GM19438 (cell line): ENCODE measurements around the gene CLIP2.
"Not testable (repeated sequence)": the region's sequence is repeated elsewhere in the genome, so short reads cannot be mapped to it uniquely, and the experiment has no call there.

Experiments used
- ATAC-seq: cut with Tn5 transposase; IDR thresholded peaks from one replicate; pipeline ENCODE4 v1.9.1; 2021; ENCODE audit warnings: low read depth; ENCODE audit not compliant: unreplicated experiment

The CLIP2 gene

GRCh38 chr7:74325210-74325565 lies 36.0 kb downstream of the CLIP2 start:
- ATAC-seq, result no peak

GRCh38 chr7:74329225-74329624 lies 40.0 kb downstream of the CLIP2 start:
- ATAC-seq, result no peak

- no peak for ATAC-seq
These were observed 43.4 kb downstream of the CLIP2 start for GRCh38 chr7:74332373-74333176.

- ATAC-seq, result no peak
These were observed 44.8 kb downstream of the CLIP2 start for GRCh38 chr7:74334030-74334429.

- ATAC-seq, result no peak
These were observed 48.7 kb downstream of the CLIP2 start for GRCh38 chr7:74337926-74338325.

- no peak for ATAC-seq
These were observed 49.3 kb downstream of the CLIP2 start for GRCh38 chr7:74338366-74339108.

GRCh38 chr7:74339648-74340047 lies 50.4 kb downstream of the CLIP2 start:
- not testable (repeated sequence) for ATAC-seq

GRCh38 chr7:74343281-74344131 lies 54.3 kb downstream of the CLIP2 start:
- no peak for ATAC-seq

- no peak for ATAC-seq
These were observed 54.9 kb downstream of the CLIP2 start for GRCh38 chr7:74344132-74344496.

- ATAC-seq, result no peak
These were observed 55.6 kb downstream of the CLIP2 start for GRCh38 chr7:74344786-74345185.

GRCh38 chr7:74345970-74346369 lies 56.8 kb downstream of the CLIP2 start:
- ATAC-seq, result no peak

- ATAC-seq, result no peak
These were observed 60.4 kb downstream of the CLIP2 start for GRCh38 chr7:74349621-74350020.

GRCh38 chr7:74350751-74351150 lies 61.5 kb downstream of the CLIP2 start:
- no peak for ATAC-seq

GRCh38 chr7:74351836-74352235 lies 62.6 kb downstream of the CLIP2 start:
- ATAC-seq, result no peak

- not testable (repeated sequence) for ATAC-seq
These were observed 63.4 kb downstream of the CLIP2 start for GRCh38 chr7:74352551-74353138.

GRCh38 chr7:74354009-74354408 lies 64.8 kb downstream of the CLIP2 start:
- ATAC-seq, result no peak

- ATAC-seq, result no peak
These were observed 65.9 kb downstream of the CLIP2 start for GRCh38 chr7:74355091-74355490.

GRCh38 chr7:74356589-74357315 lies 67.5 kb downstream of the CLIP2 start:
- ATAC-seq, result no peak

- ATAC-seq, result no peak
These were observed 70.8 kb downstream of the CLIP2 start for GRCh38 chr7:74360008-74360407.

GRCh38 chr7:74362266-74362665 lies 73.1 kb downstream of the CLIP2 start:
- ATAC-seq, result no peak
